CD14-positive monocyte (primary cell): ENCODE results near the gene HS3ST3B1. TPM values are rescaled to one million over a fixed set of nuclear protein-coding genes. Genes with fewer than 3 reads are reported as not detected.

Experiments used
- DNase-seq, 3 donors: peaks; one replicate each; pipeline ENCODE4 v3.0.0-alpha.2; 2011 to 2022
- H2AFZ ChIP-seq: 2 replicates; pipeline ENCODE4 v1.6.0; 2012; ENCODE audit warnings: mild to moderate bottlenecking, low read depth, low read length, inconsistent platforms; ENCODE audit not compliant: insufficient read depth, poor library complexity, severe bottlenecking
- H3K27ac ChIP-seq, 2 donors: 1 replicate in 1 of 2; 2 replicates in 1 of 2; pipeline ENCODE4 v1.5.1; 2012 to 2013; ENCODE audit warnings: low read length in 2 of 2, control low read depth in 1 of 2, inconsistent platforms in 1 of 2, low read depth in 1 of 2, mild to moderate bottlenecking in 1 of 2
- H3K27me3 ChIP-seq, 2 donors: one replicate each; pipeline versions ENCODE4 v1.6.0 to v1.6.1; 2011 to 2013; ENCODE audit warnings: low read length in 2 of 2; ENCODE audit not compliant: control insufficient read depth in 2 of 2, insufficient read depth in 2 of 2
- H3K36me3 ChIP-seq, 2 donors: replicated peaks in 1 of 2; 1 replicate in 1 of 2; 2 replicates in 1 of 2; pipeline versions ENCODE4 v1.5.1 to v1.6.1; 2012 to 2013; ENCODE audit warnings: low read length in 2 of 2, control low read depth in 1 of 2, inconsistent platforms in 1 of 2, mild to moderate bottlenecking in 1 of 2; ENCODE audit not compliant: insufficient read depth in 2 of 2, control insufficient read depth in 1 of 2
- H3K4me1 ChIP-seq, 2 donors: 1 replicate in 1 of 2; 2 replicates in 1 of 2; pipeline versions ENCODE4 v1.5.1 to v1.6.1; 2012 to 2013; ENCODE audit warnings: low read length in 2 of 2, control low read depth in 1 of 2, inconsistent platforms in 1 of 2, mild to moderate bottlenecking in 1 of 2, moderate library complexity in 1 of 2; ENCODE audit not compliant: insufficient read depth in 2 of 2, control insufficient read depth in 1 of 2
- H3K4me2 ChIP-seq: replicated peaks from 2 replicates; pipeline ENCODE3; 2012; ENCODE audit warnings: low read length, moderate library complexity, mild to moderate bottlenecking; ENCODE audit not compliant: poor library complexity, severe bottlenecking; ENCODE audit errors: extremely low read depth
- H3K4me3 ChIP-seq, 3 experiments: fragments of 200-600 bp in 1 of 3; sonication (generic) in 1 of 3; replicated peaks in 1 of 3; 1 replicate in 2 of 3; 2 replicates in 1 of 3; pipeline ENCODE4 v1.5.1; 2011 to 2013; ENCODE audit warnings: low read length in 3 of 3, mild to moderate bottlenecking in 3 of 3, control low read depth in 2 of 3, low read depth in 2 of 3, inconsistent platforms in 1 of 3, moderate library complexity in 1 of 3
- H3K79me2 ChIP-seq: 2 replicates; pipeline ENCODE4 v1.6.0; 2012; ENCODE audit warnings: mild to moderate bottlenecking, control low read depth, inconsistent platforms, low read length, moderate library complexity; ENCODE audit not compliant: insufficient read depth
- H3K9ac ChIP-seq: 2 replicates; pipeline ENCODE4 v1.6.0; 2017; ENCODE audit warnings: low read length, mild to moderate bottlenecking; ENCODE audit not compliant: insufficient read depth, poor library complexity, severe bottlenecking
- H3K9me3 ChIP-seq, 2 donors: replicated peaks in 1 of 2; 1 replicate in 1 of 2; 2 replicates in 1 of 2; pipeline versions ENCODE4 v1.5.1 to v1.6.1; 2012 to 2013; ENCODE audit warnings: low read length in 2 of 2, control low read depth in 1 of 2; ENCODE audit not compliant: control insufficient read depth in 1 of 2, insufficient read depth in 1 of 2
- H4K20me1 ChIP-seq: 2 replicates; pipeline ENCODE4 v1.6.0; 2012; ENCODE audit warnings: mild to moderate bottlenecking, low read length, control low read depth, moderate library complexity; ENCODE audit not compliant: insufficient read depth
- H3K27ac Mint-ChIP-seq, 7 donors: one replicate each; pipeline ENCODE4 v1.8.0; 2020; ENCODE audit warnings: mild to moderate bottlenecking in 7 of 7, mixed read lengths in 7 of 7, moderate library complexity in 6 of 7, inconsistent platforms in 2 of 7
- H3K27me3 Mint-ChIP-seq, 3 donors: one replicate each; pipeline ENCODE4 v1.8.0; 2021 to 2022; ENCODE audit warnings: low read depth in 3 of 3, mild to moderate bottlenecking in 3 of 3, mixed read lengths in 3 of 3, moderate library complexity in 3 of 3, inconsistent platforms in 1 of 3
- H3K36me3 Mint-ChIP-seq, 2 donors: one replicate each; pipeline ENCODE4 v1.8.0; 2020; ENCODE audit warnings: mixed read lengths in 2 of 2, inconsistent platforms in 1 of 2, mild to moderate bottlenecking in 1 of 2
- H3K4me1 Mint-ChIP-seq: one replicate; pipeline ENCODE4 v1.8.0; 2020; ENCODE audit warnings: mild to moderate bottlenecking, mixed read lengths
- H3K4me3 Mint-ChIP-seq, 2 donors: one replicate each; pipeline ENCODE4 v1.8.0; 2020; ENCODE audit warnings: mild to moderate bottlenecking in 2 of 2, mixed read lengths in 2 of 2, moderate library complexity in 1 of 2
- H3K9me3 Mint-ChIP-seq, 7 donors: one replicate each; pipeline ENCODE4 v1.8.0; 2020 to 2022; ENCODE audit warnings: mixed read lengths in 7 of 7, mild to moderate bottlenecking in 6 of 7, moderate library complexity in 6 of 7, inconsistent platforms in 2 of 7
- WGBS: methylation state at CpG from one replicate; pipeline ENCODE4 v1.1.5; 2013; ENCODE audit warnings: missing lambda C conversion rate; ENCODE audit not compliant: insufficient coverage; 5-methylcytosine and 5-hydroxymethylcytosine counted together
- intact Hi-C, 2 donors: fragments of 100-400 bp; cut with micrococcal nuclease; formaldehyde crosslinking; loops; one replicate each; pipeline versions ENCODE4 v1.15.0 to v1.15.1; 2023
- polyA plus RNA-seq, 3 donors: library from polyadenylated mRNA; depleted of rRNA in 1 of 3; unstranded in 2 of 3; stranded (reverse) in 1 of 3; fragments of 300-500 nt in 2 of 3; fragments of >200 nt in 1 of 3; fragmentation: Illumina TruSeq in 2 of 3; gene quantifications; 1 replicate in 2 of 3; 2 replicates in 1 of 3; pipeline ENCODE4 v1.2.3, GENCODE V29; 2012 to 2021
- TF ChIP-seq, protein P1 (sequence below): fragments of 200-600 bp; IDR thresholded peaks from one replicate; pipeline ENCODE4 v1.8.0; 2022; ENCODE audit warnings: antibody characterized with exemption, mild to moderate bottlenecking

Gene HS3ST3B1
- polyA plus RNA-seq, 3 donors: 0.09 to 0.73 (median 0.32) TPM

- no peaks in the 10 kb centered on the region for H3K79me2 ChIP-seq
- H3K27ac Mint-ChIP-seq: no peak overlapping the region
These were observed 60.6 kb downstream of the HS3ST3B1 start for GRCh38 chr17:14361470-14361869.

GRCh38 chr17:14361945-14362508 lies 61.1 kb downstream of the HS3ST3B1 start:
- H3K79me2 ChIP-seq: no peaks in the 10 kb centered on the region
- no peaks in the 10 kb centered on the region for H4K20me1 ChIP-seq
- TF ChIP-seq, protein P1, sequence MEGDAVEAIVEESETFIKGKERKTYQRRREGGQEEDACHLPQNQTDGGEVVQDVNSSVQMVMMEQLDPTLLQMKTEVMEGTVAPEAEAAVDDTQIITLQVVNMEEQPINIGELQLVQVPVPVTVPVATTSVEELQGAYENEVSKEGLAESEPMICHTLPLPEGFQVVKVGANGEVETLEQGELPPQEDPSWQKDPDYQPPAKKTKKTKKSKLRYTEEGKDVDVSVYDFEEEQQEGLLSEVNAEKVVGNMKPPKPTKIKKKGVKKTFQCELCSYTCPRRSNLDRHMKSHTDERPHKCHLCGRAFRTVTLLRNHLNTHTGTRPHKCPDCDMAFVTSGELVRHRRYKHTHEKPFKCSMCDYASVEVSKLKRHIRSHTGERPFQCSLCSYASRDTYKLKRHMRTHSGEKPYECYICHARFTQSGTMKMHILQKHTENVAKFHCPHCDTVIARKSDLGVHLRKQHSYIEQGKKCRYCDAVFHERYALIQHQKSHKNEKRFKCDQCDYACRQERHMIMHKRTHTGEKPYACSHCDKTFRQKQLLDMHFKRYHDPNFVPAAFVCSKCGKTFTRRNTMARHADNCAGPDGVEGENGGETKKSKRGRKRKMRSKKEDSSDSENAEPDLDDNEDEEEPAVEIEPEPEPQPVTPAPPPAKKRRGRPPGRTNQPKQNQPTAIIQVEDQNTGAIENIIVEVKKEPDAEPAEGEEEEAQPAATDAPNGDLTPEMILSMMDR: no peak
- no peak overlapping the region for H3K9ac ChIP-seq
- Mint-ChIP-seq H3K27me3 (peaks cover 0 to 2% (median 0%) of the 10 kb centered on the region in 3 donors), H3K9me3 (peaks cover 0 to 3% (median 0%) of the 10 kb centered on the region in 7 donors), H3K4me3 (no peak overlapping the region), H3K36me3 (no peaks in the 10 kb centered on the region), H3K4me1 (peaks cover 27% of the 10 kb centered on the region), H3K27ac (peak overlapping the region in 1 of 7 donors; percentile 18)
- WGBS: 93% methylated on average over 2 of the region's 2 CpGs
- no peak overlapping the region for H3K4me3 ChIP-seq
- H3K4me1 ChIP-seq: peaks cover 25 to 27% of the 10 kb centered on the region in 2 donors
- no peak for DNase-seq
- H2AFZ ChIP-seq: no peak overlapping the region
- no peak overlapping the region for H3K27ac ChIP-seq
- intact Hi-C loops: loop anchor here in 1 of 2 donors (5.0 kb wide), 1 partner anchor 60 kb away; the partner anchor contains the start of gene HS3ST3B1
- no peaks in the 10 kb centered on the region for H3K27me3 ChIP-seq
- no peak overlapping the region for H3K4me2 ChIP-seq
- H3K9me3 ChIP-seq: no peaks in the 10 kb centered on the region
- H3K36me3 ChIP-seq: no peaks in the 10 kb centered on the region

More at GRCh38 chr17:14361470-14361869, 60.6 kb downstream of the HS3ST3B1 start:
- Histone ChIP-seq H4K20me1 (no peaks in the 10 kb centered on the region), H3K27me3 (no peaks in the 10 kb centered on the region), H3K9me3 (no peaks in the 10 kb centered on the region), H3K36me3 (no peaks in the 10 kb centered on the region), H3K9ac (no peak overlapping the region), H3K4me1 (peaks cover 25 to 27% of the 10 kb centered on the region in 2 donors), H3K27ac (no peak overlapping the region), H3K4me2 (no peak overlapping the region), H2AFZ (no peak overlapping the region), H3K4me3 (no peak overlapping the region)
- intact Hi-C loops: loop anchor here in 1 of 2 donors (5.0 kb wide), 1 partner anchor 59 kb away; the partner anchor contains the start of gene HS3ST3B1
- TF ChIP-seq, protein P1: no peak
- WGBS: no CpG with 5 or more reads among the region's 2 CpGs
- H3K36me3 Mint-ChIP-seq: no peaks in the 10 kb centered on the region
- H3K4me3 Mint-ChIP-seq: no peak overlapping the region
- peaks cover 0 to 3% (median 0%) of the 10 kb centered on the region in 7 donors for H3K9me3 Mint-ChIP-seq
- no peak for DNase-seq
- peaks cover 27% of the 10 kb centered on the region for H3K4me1 Mint-ChIP-seq
- H3K27me3 Mint-ChIP-seq: peaks cover 0 to under 1% (median 0%) of the 10 kb centered on the region in 3 donors
